Activated CD4-positive, CD25-positive, alpha-beta regulatory T cell treated with anti-CD3 and anti-CD28 coated beads, Interleukin-2, amount 50 U/mL, for 16 hours (primary cell): Measurements from ENCODE around the gene PSMB5.

Experiments used
- DNase-seq: peaks from one replicate; pipeline ENCODE4 v3.0.0-alpha.2; 2020; ENCODE audit warnings: low read depth, low spot score

Gene PSMB5

GRCh38 chr14:22991852-22992251 lies 42.8 kb downstream of the PSMB5 start:
- DNase-seq: no peak

- DNase-seq: no peak
Measured at GRCh38 chr14:22987291-22987690, 47.4 kb downstream of the PSMB5 start.

GRCh38 chr14:22986508-22987054 lies 48.1 kb downstream of the PSMB5 start:
- peak; percentile 79 for DNase-seq

- no peak for DNase-seq
Measured at GRCh38 chr14:22985894-22986507, 48.7 kb downstream of the PSMB5 start.

GRCh38 chr14:22984959-22985658 lies 49.6 kb downstream of the PSMB5 start:
- DNase-seq: no peak

GRCh38 chr14:22982477-22983245 lies 52.0 kb downstream of the PSMB5 start, which contains the start of gene AJUBA:
Gene AJUBA, minus strand, starts transcription at chr14:22982551. Its CDS starts 285 bp downstream, at chr14:22982266.
- peak; percentile 41 for DNase-seq

GRCh38 chr14:22981876-22982476 lies 52.7 kb downstream of the PSMB5 start:
- no peak for DNase-seq

GRCh38 chr14:22981090-22981875 lies 53.4 kb downstream of the PSMB5 start:
- no peak for DNase-seq

- no peak for DNase-seq
Measured at GRCh38 chr14:22980672-22981089, 54.0 kb downstream of the PSMB5 start.

- DNase-seq: no peak
Measured at GRCh38 chr14:22979748-22980392, 54.8 kb downstream of the PSMB5 start.

- DNase-seq: no peak
Measured at GRCh38 chr14:22978981-22979671, 55.6 kb downstream of the PSMB5 start.

- DNase-seq: no peak
Measured at GRCh38 chr14:22978487-22978837, 56.2 kb downstream of the PSMB5 start.

- no peak for DNase-seq
Measured at GRCh38 chr14:22977684-22978486, 56.8 kb downstream of the PSMB5 start.

GRCh38 chr14:22977434-22977683 lies 57.3 kb downstream of the PSMB5 start:
- DNase-seq: no peak

GRCh38 chr14:22976620-22977433 lies 57.9 kb downstream of the PSMB5 start:
- no peak for DNase-seq
